Occipital lobe (tissue), 3 donors: Measurements from ENCODE around the gene LRP6. TPM values are rescaled to one million over a fixed set of nuclear protein-coding genes. Genes with fewer than 3 reads are reported as not detected.

ENCODE experiments used
- DNase-seq: peaks from one replicate; lab custom pipeline; 2025; lab: John Stamatoyannopoulos, UW
- small RNA-seq: library from RNA; depleted of rRNA; stranded (forward); fragments of <200 nt; gene quantifications from one replicate; pipeline ENCODE3, GENCODE V24; 2014
- total RNA-seq: library from RNA; depleted of rRNA; stranded (reverse); fragments of >200 nt; gene quantifications from one replicate; pipeline ENCODE4 v1.2.3, GENCODE V29; 2014

The LRP6 gene
- total RNA-seq, 1 donor from 2014 or later: 95.3 TPM

DNA sequence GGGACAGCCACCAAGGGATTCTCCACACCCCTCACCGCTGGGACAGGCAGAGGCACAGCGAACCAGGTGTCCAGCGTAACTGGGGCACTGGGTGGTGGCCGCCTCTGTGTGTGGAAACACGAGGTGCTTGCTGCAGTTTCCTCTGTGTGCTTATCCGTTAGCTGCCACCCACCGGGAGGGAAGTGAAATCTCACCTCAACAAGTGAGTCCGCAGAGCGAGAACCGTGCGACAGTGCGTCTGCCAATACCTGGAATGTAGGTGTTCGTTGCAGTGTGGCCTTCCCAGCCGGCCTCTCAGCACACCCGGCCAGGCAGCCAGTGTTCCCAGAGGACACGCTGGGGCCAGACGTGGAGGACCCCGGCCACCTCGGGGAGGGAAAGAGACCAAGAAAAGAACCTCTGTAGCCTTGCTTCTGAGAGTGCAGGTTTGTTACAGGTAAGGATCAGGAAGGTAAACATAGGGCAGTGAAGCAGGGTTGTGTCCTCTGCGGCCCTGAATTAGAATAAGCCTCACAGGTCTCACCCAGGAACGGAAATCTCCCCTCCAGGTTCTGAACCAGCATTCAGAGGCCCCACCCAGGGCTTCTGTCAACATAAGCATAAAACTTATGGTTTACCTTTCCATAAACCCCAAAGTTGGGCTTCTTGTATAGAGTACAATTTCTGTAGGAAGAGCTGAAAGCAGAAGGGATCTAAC, 194.6 kb downstream of the LRP6 start:
- no peak for DNase-seq

DNA sequence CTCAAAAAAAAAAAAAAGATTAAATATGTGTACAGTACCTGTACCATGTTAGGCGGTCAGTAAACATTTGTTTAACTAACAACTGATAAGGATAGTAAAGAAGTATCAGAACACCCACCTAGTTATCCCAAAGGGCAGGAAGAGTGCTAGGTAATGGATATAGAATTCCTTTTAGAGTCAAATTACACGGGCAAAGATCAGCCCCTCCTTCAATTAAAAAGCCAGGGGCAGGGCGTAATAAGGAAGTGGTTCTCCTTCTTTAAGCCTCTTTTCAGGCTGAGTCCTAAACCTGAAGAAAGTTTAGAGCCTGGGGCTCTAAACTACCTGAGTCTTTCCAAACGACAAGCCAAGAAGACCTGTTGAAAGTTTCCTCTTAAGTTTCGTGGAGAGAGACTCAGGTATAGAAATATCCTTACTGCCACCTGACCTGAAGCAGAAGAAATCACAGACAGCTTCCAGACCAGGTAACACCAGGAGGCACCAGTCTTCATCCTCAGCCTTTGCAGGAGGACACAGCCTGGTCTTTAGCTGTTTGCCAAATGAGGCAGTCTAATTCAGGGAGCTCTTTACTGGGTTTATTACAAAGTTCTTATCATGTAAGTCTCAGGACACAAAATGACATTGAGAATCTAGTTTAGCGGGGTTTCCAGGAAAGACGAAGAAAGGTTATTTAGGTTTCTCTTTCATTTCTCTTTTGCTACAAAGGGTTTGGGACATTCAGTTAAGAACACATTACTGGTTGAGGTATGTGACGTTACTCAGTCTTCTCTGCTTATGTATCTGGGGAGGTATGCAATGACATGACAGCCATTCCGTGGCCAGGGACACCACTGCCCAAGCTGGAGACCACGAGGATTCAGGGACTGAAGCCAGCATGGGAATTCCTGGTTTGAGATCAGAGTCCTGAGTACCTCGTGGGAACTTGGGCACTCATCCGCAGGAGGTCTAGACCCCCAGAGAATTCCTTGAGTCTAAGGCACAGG, 195.9 kb downstream of the LRP6 start, which contains the start of gene BCL2L14:
Gene BCL2L14 (plus strand): TSS at position 266 of the 983 bp plus-strand sequence. CDS start 8,367 bp downstream, outside the sequence.
- no peak for DNase-seq

DNA sequence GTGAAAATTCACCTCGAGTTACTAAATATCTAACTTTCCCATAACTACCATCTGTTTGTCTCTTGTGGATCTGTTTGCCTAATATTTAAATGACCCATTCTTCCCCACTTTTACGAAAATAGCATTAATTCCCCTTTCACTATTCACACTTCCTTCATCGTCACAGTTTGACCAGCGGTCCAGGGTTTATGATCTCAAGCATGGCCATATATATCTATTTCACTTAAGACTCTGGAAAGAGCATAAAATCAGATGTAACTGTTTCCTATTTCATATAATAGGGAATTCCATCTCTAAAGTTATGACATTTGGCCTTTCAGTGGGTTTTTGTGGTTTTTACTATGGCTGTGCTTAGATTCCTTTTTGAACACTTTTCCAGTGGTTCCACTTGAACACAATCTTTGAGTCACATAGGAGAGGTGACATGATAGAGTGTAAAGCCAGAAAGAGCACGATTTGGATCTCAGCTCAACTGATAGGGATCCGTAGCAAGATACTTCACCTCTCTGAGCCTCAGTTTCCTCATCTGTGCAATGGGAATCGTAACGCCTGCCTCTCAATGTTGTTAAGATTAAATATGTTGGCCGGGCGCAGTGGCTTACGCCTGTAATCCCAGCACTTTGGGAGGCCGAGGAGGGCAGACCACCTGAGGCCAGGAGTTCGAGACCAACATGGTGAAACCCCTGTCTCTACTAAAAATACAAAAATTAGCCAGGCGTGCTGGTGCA, 196.9 kb downstream of the LRP6 start:
- no peak for DNase-seq

DNA sequence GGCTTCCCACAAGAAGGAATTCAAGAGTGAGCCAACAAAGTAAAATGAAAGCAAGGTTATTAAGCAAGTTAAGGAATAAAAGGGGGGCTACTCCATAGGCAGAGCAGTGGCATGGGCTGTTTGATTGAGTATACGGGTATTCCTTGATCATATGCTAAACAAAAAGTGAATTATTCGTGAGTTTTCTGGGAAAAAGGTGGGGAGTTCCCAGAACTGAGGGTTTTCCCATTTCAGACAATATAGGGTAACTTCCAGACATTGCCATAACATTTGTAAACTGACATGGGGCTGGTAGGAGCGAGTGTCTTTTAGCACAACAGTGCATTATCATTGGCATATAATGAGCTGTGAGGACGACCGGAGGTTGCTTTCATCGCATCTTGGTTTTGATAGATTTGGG, 198.1 kb downstream of the LRP6 start:
- DNase-seq: no peak

Small RNA genes lying within 50 kb of the gene (small RNA-seq; reads per million reads assigned to genes)
- gene RNU6-318P: not detected
- not detected for gene RNU6-545P

Other genes with a start within 250 kb of the LRP6 start
- not detected for gene BCL2L14, start 196.1 kb downstream of the LRP6 start, total RNA-seq
- 1.9 TPM for gene MANSC1, start 83.2 kb upstream of the LRP6 start, total RNA-seq
- gene BORCS5, start 90.0 kb upstream of the LRP6 start, total RNA-seq: 27.5 TPM